ENCODE data around the gene ETS1. TPM values are rescaled to one million over a fixed set of nuclear protein-coding genes. Genes with fewer than 3 reads are reported as not detected.

ETS1 gene
- total RNA-seq, 1 experiment from 2014 or later = 29.9 TPM

DNA sequence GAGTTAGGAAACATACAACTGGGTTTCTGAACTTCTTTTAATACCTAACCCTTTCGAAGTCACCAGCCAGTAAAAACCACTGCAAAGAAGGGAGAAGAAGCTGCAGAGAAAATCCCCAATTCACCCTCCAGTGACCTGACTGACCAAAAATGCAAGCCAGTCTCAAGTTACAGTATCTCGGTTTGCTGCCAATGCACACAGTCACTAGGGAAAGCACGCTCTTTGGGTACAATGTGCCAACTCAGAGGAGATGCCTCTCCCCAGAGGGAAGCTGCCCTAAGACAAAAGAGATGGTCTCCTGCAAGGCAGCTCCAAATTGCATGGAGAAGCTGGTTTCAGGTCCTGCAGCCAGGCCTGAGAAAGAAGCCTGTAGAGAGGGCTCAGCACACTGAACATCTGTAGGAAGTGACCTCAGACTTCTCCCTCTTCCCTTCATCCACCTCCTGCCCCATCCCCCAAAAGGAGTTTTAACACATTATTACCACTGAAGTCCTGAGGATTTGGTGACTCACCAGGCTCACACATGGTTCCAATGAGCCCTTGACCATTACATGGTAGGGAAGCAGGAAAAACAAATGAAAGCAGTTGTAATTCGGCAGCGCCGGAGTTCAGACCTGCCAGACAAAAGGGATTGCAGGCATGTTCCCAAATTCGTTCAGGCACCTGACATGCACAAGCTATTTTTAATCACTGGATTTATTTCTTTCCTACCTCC is 90.1 kb downstream of the ETS1 start:
- peaks cover 7% of the 10 kb centered on the region for H3K4me1 ChIP-seq (ENCODE audit: insufficient read depth, low read length)
- H3K4ac ChIP-seq (ENCODE audit: low read depth, low read length) = no peak overlapping the region
- peaks cover 3% of the 10 kb centered on the region for H3K79me1 ChIP-seq (ENCODE audit: insufficient read depth, low read depth, low read length, poor library complexity, severe bottlenecking)
- H3K9me3 Mint-ChIP-seq = peaks cover 0 to 4% of the 10 kb centered on the region in 2 experiments; a peak in 2 of 5 replicates
- TF ChIP-seq CTCF (conservative IDR thresholded peaks at IDR 0.05) = no peak
- no peaks in the 10 kb centered on the region for H3K27me3 Mint-ChIP-seq (ENCODE audit: low read depth)
- peak overlapping the region in 1 of 3 experiments; percentile 22; a peak in 3 of 7 replicates for H3K27ac Mint-ChIP-seq
- H3K27ac ChIP-seq (ENCODE audit: insufficient read length, low read depth, low read length) = no peak overlapping the region
- peak; percentile 29 for DNase-seq
- no peaks in the 10 kb centered on the region for H3K23me2 ChIP-seq (ENCODE audit: insufficient read length, low read depth, low read length, poor library complexity, severe bottlenecking)
- no peak overlapping the region for H2AFZ ChIP-seq (ENCODE audit: low read length)
- no peak overlapping the region for H2BK20ac ChIP-seq (ENCODE audit: low read depth, low read length, poor library complexity, severe bottlenecking)
- H3K4me1 Mint-ChIP-seq = peaks cover 26 to 34% of the 10 kb centered on the region in 2 experiments
- no peak overlapping the region for H3K23ac ChIP-seq (ENCODE audit: insufficient read length, low read depth, low read length)
- H3K4me2 ChIP-seq (ENCODE audit: insufficient read depth, insufficient read length, low read length) = no peak overlapping the region
- H3K79me2 ChIP-seq (ENCODE audit: insufficient read depth, low read length) = no peaks in the 10 kb centered on the region
- H3K14ac ChIP-seq (ENCODE audit: insufficient read depth, low read length) = no peak overlapping the region
- no peak overlapping the region for H2BK5ac ChIP-seq (ENCODE audit: insufficient read length, low read length)
- no CpG with 5 or more reads among the region's 7 CpGs for WGBS (ENCODE audit: extremely low coverage, insufficient read length, low lambda C conversion rate)
- H3K27me3 ChIP-seq (ENCODE audit: insufficient read depth, low read length) = no peaks in the 10 kb centered on the region
- H3K56ac ChIP-seq (ENCODE audit: insufficient read length, low read depth, low read length) = no peak overlapping the region
- no peaks in the 10 kb centered on the region for H3K9me3 ChIP-seq (ENCODE audit: control insufficient read depth, low read depth, low read length)
- H2BK15ac ChIP-seq (ENCODE audit: low read depth, low read length) = no peak overlapping the region
- no peak overlapping the region for H3K4me3 Mint-ChIP-seq
- no peak overlapping the region for H2AK5ac ChIP-seq (ENCODE audit: insufficient read length, low read length)
- H4K20me1 ChIP-seq (ENCODE audit: control insufficient read depth, insufficient read depth, insufficient read length) = no peaks in the 10 kb centered on the region
- H2BK12ac ChIP-seq (ENCODE audit: insufficient read length, low read depth, low read length) = no peak overlapping the region
- H4K8ac ChIP-seq (replicated peaks; ENCODE audit: insufficient read length, low read depth, low read length) = no peak overlapping the region
- no peak overlapping the region for H3T11ph ChIP-seq (ENCODE audit: low read length)
- peaks cover 5 to 13% (median 12%) of the 10 kb centered on the region in 3 experiments; a peak in 4 of 7 replicates for H3K36me3 Mint-ChIP-seq (ENCODE audit: insufficient read depth in 1 of 3, low read depth in 3 of 3)
- peak overlapping the region; percentile 26 for H3K18ac ChIP-seq (ENCODE audit: insufficient read length, low read depth, low read length)
- H4K5ac ChIP-seq (ENCODE audit: insufficient read length, low read depth, low read length) = no peak overlapping the region
- H4K91ac ChIP-seq (ENCODE audit: insufficient read length, low read depth, low read length) = no peak overlapping the region
- H3K9ac ChIP-seq (ENCODE audit: extremely low read depth, insufficient read length, low read length) = no peak overlapping the region
- no peak overlapping the region for H2BK120ac ChIP-seq (ENCODE audit: low read depth, low read length, poor library complexity, severe bottlenecking)

Data from H9 (cell line).